ENCODE results near the gene CLOCK.

- TF ChIP-seq CTCF (conservative IDR thresholded peaks at IDR 0.05 in 1 of 2, IDR thresholded peaks at IDR 0.05 in 1 of 2; ENCODE audit: extremely low read depth in 1 of 2, insufficient read depth in 1 of 2, low read depth in 1 of 2, low read length in 2 of 2) (no peak), EZH2 (IDR thresholded peaks at IDR 0.05; ENCODE audit: borderline replicate concordance, low read length) (no peak)
These were observed 105.9 kb downstream of the CLOCK start for GRCh38 chr4:55440786-55441185.

Measured in mammary epithelial cell (primary cell).